Spleen (tissue), 11 donors: ENCODE results near the gene PTPRN2. TPM values are rescaled to one million over a fixed set of nuclear protein-coding genes. Genes with fewer than 3 reads are reported as not detected.

Experiments used
- DNase-seq: peaks from one replicate; pipeline ENCODE4 v3.0.0-alpha.2; 2020
- H3K27ac ChIP-seq, 8 donors: fragments of 200-600 bp; sonication (generic) in 7 of 8; 1 replicate in 4 of 8; 2 replicates in 4 of 8; pipeline versions ENCODE4 v1.5.0 to v1.8.0; 2016 to 2021; ENCODE audit warnings: inconsistent platforms in 4 of 8, mild to moderate bottlenecking in 4 of 8, moderate library complexity in 1 of 8
- H3K27me3 ChIP-seq, 7 donors: fragments of 200-600 bp; sonication (generic) in 6 of 7; replicated peaks in 1 of 7; 1 replicate in 4 of 7; 2 replicates in 3 of 7; pipeline versions ENCODE4 v1.5.0 to v1.8.0; 2016 to 2021; ENCODE audit warnings: inconsistent platforms in 3 of 7, mild to moderate bottlenecking in 1 of 7
- H3K36me3 ChIP-seq, 6 donors: fragments of 200-600 bp; sonication (generic) in 5 of 6; 1 replicate in 4 of 6; 2 replicates in 2 of 6; pipeline versions ENCODE4 v1.5.0 to v1.8.0; 2016 to 2021; ENCODE audit warnings: inconsistent platforms in 2 of 6
- H3K4me1 ChIP-seq, 6 donors: fragments of 200-600 bp; sonication (generic) in 5 of 6; 1 replicate in 3 of 6; 2 replicates in 3 of 6; pipeline versions ENCODE4 v1.5.0 to v1.8.0; 2016 to 2021; ENCODE audit warnings: inconsistent platforms in 3 of 6
- H3K4me3 ChIP-seq, 8 donors: fragments of 200-600 bp; sonication (generic) in 7 of 8; 1 replicate in 4 of 8; 2 replicates in 4 of 8; pipeline versions ENCODE4 v1.5.0 to v1.8.0; 2016 to 2021; ENCODE audit warnings: inconsistent platforms in 4 of 8, mild to moderate bottlenecking in 4 of 8, moderate library complexity in 2 of 8
- H3K9me3 ChIP-seq, 8 donors: fragments of 200-600 bp; sonication (generic) in 7 of 8; 1 replicate in 4 of 8; 2 replicates in 4 of 8; pipeline versions ENCODE4 v1.5.0 to v1.8.0; 2016 to 2021; ENCODE audit warnings: inconsistent platforms in 4 of 8
- POLR2A ChIP-seq, 3 donors: fragments of 450-650 bp; IDR thresholded peaks; one replicate each; pipeline ENCODE4 v1.5.1; 2017; ENCODE audit warnings: antibody characterized with exemption in 3 of 3, mild to moderate bottlenecking in 1 of 3
- POLR2AphosphoS5 ChIP-seq, 3 donors: sonication (generic); formaldehyde crosslinking; IDR thresholded peaks; one replicate each; pipeline ENCODE4 v1.5.1; 2017; ENCODE audit warnings: antibody characterized with exemption in 3 of 3
- WGBS, 5 donors: extraction: QIAGEN DNeasy Blood & Tissue Kit in 3 of 5; methylation state at CpG; one replicate each; pipeline versions ENCODE4 v1.1.5 to v1.1.7; 2013 to 2018; 5-methylcytosine and 5-hydroxymethylcytosine counted together
- intact Hi-C: fragments of 100-400 bp; cut with DNase I; formaldehyde crosslinking; loops from one replicate; pipeline ENCODE4 v1.15.0; 2023; ENCODE audit warnings: low total_unique reads
- polyA plus RNA-seq, 3 donors: library from polyadenylated mRNA; stranded (reverse); fragments of 200-250 nt; gene quantifications; one replicate each; pipeline ENCODE4 v1.2.1, GENCODE V29; 2013
- total RNA-seq, 7 donors: library from RNA; depleted of rRNA in 3 of 7; stranded (reverse); fragments of >200 nt in 3 of 7; fragmentation: NEBNext Ultra II Directional in 4 of 7; extraction: Animal tissue kit (Norgen Biotek cat#: 25700) in 4 of 7; gene quantifications; one replicate each; pipeline versions ENCODE4 v1.1.0 to v1.2.1, GENCODE V29; 2016 to 2021
- TF ChIP-seq, protein P1 (sequence below), 11 experiments: fragments of 200-600 bp in 7 of 11; fragments of 450-650 bp in 4 of 11; sonication (generic) in 4 of 11; IDR thresholded peaks in 8 of 11; conservative IDR thresholded peaks in 3 of 11; 1 replicate in 7 of 11; 2 replicates in 4 of 11; pipeline versions ENCODE4 v1.4.0 to v1.8.0; 2016 to 2021; ENCODE audit warnings: antibody characterized with exemption in 11 of 11, inconsistent platforms in 4 of 11, mild to moderate bottlenecking in 1 of 11
- donor health status: healthy with polysubstance abuse.
- donor health status: DM: no; HTN: no; CAD: no; lungs with moderate emphysema.
- donor health status: DM: no; HTN: no; CAD: no.
- donor health status: Bipolar disorder and iron deficiency.
- donor health status: healthy.
- donor health status: DM: no; HTN: no; CAD: no.
- donor health status: DM: yes; HTN: yes; CAD: no.

Gene PTPRN2
- total and polyA plus RNA-seq, 10 donors, result 7.0 to 22.8 (median 16.8) TPM

DNA sequence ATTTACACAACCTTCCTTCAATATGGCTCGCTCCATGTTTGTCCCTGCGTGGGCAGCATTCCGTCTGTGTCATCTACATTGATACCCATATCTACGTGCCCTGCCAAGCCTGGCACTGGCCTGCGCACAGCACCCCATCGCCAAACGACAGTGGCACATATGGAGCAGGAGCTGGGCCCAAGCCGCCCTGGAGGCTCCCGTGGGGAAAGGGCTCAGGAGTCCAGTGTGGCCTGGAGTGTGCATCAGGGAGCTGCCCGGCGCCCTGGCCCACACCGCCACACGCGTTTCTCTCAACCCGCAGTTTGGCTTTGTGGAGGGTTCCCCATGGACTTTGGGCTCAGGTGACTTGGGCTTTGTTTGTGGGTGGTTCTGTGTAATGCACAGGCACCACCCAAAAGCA, 273.2 kb downstream of the PTPRN2 start:
- Histone ChIP-seq H3K9me3 (peaks cover 0 to 78% (median 14%) of the 10 kb centered on the region in 8 donors), H3K4me3 (no peak overlapping the region), H3K36me3 (no peaks in the 10 kb centered on the region), H3K27me3 (peaks cover 0 to 31% (median 0%) of the 10 kb centered on the region in 7 donors), H3K27ac (no peak overlapping the region), H3K4me1 (peaks cover 0 to 10% (median 0%) of the 10 kb centered on the region in 6 donors)
- DNase-seq, result no peak
- TF ChIP-seq, protein P1, sequence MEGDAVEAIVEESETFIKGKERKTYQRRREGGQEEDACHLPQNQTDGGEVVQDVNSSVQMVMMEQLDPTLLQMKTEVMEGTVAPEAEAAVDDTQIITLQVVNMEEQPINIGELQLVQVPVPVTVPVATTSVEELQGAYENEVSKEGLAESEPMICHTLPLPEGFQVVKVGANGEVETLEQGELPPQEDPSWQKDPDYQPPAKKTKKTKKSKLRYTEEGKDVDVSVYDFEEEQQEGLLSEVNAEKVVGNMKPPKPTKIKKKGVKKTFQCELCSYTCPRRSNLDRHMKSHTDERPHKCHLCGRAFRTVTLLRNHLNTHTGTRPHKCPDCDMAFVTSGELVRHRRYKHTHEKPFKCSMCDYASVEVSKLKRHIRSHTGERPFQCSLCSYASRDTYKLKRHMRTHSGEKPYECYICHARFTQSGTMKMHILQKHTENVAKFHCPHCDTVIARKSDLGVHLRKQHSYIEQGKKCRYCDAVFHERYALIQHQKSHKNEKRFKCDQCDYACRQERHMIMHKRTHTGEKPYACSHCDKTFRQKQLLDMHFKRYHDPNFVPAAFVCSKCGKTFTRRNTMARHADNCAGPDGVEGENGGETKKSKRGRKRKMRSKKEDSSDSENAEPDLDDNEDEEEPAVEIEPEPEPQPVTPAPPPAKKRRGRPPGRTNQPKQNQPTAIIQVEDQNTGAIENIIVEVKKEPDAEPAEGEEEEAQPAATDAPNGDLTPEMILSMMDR (IDR thresholded peaks at IDR 0.05 in 8 of 11, conservative IDR thresholded peaks at IDR 0.05 in 3 of 11), result no peak
- no peak for TF ChIP-seq POLR2A (IDR thresholded peaks at IDR 0.05)
- no peak for TF ChIP-seq POLR2AphosphoS5 (IDR thresholded peaks at IDR 0.05)
- intact Hi-C loops, result no loop called here
- 90 to 98% (median 93%) methylated on average over 14 to 15 of the region's 15 CpGs for WGBS, 5 donors

DNA sequence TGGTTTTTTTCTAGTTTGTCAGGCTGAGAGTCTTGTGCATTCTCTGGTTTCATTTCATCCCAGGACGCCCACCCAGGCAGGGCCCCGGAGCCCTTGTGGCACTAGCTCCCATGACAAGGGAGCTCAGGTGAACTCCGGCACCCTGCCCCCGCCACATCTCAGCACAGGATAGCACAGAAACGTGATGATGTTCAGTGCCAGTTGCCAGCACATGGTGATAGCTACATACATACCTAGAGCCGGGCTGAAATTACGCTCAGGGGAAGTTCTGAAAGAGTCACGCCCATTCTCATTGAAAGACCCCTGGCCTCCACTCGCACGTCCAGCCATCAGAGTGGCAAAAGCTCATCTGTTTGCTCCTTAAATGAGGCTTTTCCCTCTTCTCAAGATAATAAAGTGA, 273.7 kb downstream of the PTPRN2 start:
- peaks cover 0 to 31% (median 0%) of the 10 kb centered on the region in 7 donors for H3K27me3 ChIP-seq
- H3K9me3 ChIP-seq, result peaks cover 0 to 83% (median 18%) of the 10 kb centered on the region in 8 donors
- peaks cover 0 to 10% (median 0%) of the 10 kb centered on the region in 6 donors for H3K4me1 ChIP-seq
- no peak overlapping the region for H3K4me3 ChIP-seq
- intact Hi-C loops, result no loop called here
- 86 to 88% (median 87%) methylated on average over 10 of the region's 10 CpGs for WGBS, 5 donors
- no peak for TF ChIP-seq POLR2A (IDR thresholded peaks at IDR 0.05)
- TF ChIP-seq POLR2AphosphoS5 (IDR thresholded peaks at IDR 0.05), result no peak
- TF ChIP-seq, protein P1 (IDR thresholded peaks at IDR 0.05 in 8 of 11, conservative IDR thresholded peaks at IDR 0.05 in 3 of 11), result no peak
- no peak for DNase-seq
- H3K36me3 ChIP-seq, result no peaks in the 10 kb centered on the region
- no peak overlapping the region for H3K27ac ChIP-seq

DNA sequence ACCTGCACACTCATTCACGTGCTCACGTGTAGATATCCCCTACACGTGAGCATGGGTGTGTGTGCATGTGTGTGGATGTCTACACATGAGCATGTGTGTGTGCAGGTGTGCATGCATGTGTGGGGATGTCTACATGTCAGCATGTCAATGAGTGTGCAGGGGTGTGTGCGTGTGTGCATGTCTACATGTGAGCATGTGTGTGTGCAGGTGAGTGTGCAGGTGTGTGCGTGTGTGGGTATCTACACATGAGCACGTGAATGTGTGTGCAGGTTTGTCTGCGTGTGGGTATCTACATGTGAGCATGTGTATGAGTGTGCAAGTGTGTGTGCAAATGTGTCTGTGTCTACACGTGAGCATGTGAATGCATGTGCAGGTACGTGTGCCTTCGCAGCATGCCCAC, 274.8 kb downstream of the PTPRN2 start:
- intact Hi-C loops, result no loop called here
- H3K4me1 ChIP-seq, result peaks cover 0 to 5% (median 0%) of the 10 kb centered on the region in 6 donors
- H3K36me3 ChIP-seq, result no peaks in the 10 kb centered on the region
- H3K9me3 ChIP-seq, result peaks cover 0 to 84% (median 30%) of the 10 kb centered on the region in 8 donors
- no peak overlapping the region for H3K4me3 ChIP-seq
- TF ChIP-seq POLR2AphosphoS5 (IDR thresholded peaks at IDR 0.05) (no peak), POLR2A (IDR thresholded peaks at IDR 0.05) (no peak)
- TF ChIP-seq, protein P1 (IDR thresholded peaks at IDR 0.05 in 8 of 11, conservative IDR thresholded peaks at IDR 0.05 in 3 of 11), result no peak
- WGBS, 5 donors, result 93 to 99% (median 96%) methylated on average over 9 to 10 of the region's 10 CpGs
- no peak overlapping the region for H3K27ac ChIP-seq
- no peak for DNase-seq
- H3K27me3 ChIP-seq, result peaks cover 0 to 20% (median 0%) of the 10 kb centered on the region in 7 donors

DNA sequence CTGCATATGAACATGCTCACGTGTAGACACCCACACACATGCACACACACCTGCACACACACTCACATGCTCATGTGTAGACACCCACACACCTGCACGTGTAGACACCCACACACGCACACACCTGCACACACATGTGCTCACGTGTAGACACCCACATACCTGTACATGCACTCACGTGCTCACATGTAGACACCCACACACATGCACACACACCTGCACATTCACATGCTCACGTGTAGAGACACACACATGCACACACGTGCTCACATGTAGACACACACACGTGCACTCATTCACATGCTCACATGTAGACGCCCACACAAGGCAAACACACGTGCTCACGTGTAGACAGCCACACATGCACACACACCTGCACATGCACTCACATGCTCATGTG, 275.8 kb downstream of the PTPRN2 start:
- DNase-seq, result no peak
- H3K4me1 ChIP-seq, result no peaks in the 10 kb centered on the region

More for the DNA sequence above, 275.8 kb downstream of the PTPRN2 start:
- no peak for TF ChIP-seq POLR2AphosphoS5 (IDR thresholded peaks at IDR 0.05)
- TF ChIP-seq POLR2A (IDR thresholded peaks at IDR 0.05), result no peak
- TF ChIP-seq, protein P1 (IDR thresholded peaks at IDR 0.05 in 8 of 11, conservative IDR thresholded peaks at IDR 0.05 in 3 of 11), result no peak
- intact Hi-C loops, result no loop called here
- 80 to 93% (median 83%) methylated on average over 11 of the region's 11 CpGs for WGBS, 5 donors
- Histone ChIP-seq H3K27ac (no peak overlapping the region), H3K9me3 (peaks cover 0 to 86% (median 40%) of the 10 kb centered on the region in 8 donors), H3K4me3 (no peak overlapping the region), H3K36me3 (no peaks in the 10 kb centered on the region), H3K27me3 (peaks cover 0 to 10% (median 0%) of the 10 kb centered on the region in 7 donors)
